KOPT-K1 (cell line): Measurements from ENCODE around the gene FAM111A.
"Not testable (repeated sequence)": the region's sequence is repeated elsewhere in the genome, so short reads cannot be mapped to it uniquely, and the experiment has no call there.

Source experiments
- H3K27ac ChIP-seq: fragments of 200-600 bp; sonication (generic); 2 replicates; pipeline ENCODE4 v1.5.1; 2016; ENCODE audit warnings: antibody characterized with exemption, mild to moderate bottlenecking, low read depth, low read length; ENCODE audit not compliant: poor library complexity, severe bottlenecking
- H3K36me3 ChIP-seq: fragments of 200-600 bp; sonication (generic); 2 replicates; pipeline ENCODE4 v1.5.1; 2017; ENCODE audit warnings: antibody characterized with exemption, mild to moderate bottlenecking, low read length, moderate library complexity; ENCODE audit not compliant: insufficient read depth
- H3K9me3 ChIP-seq: fragments of 200-600 bp; sonication (generic); 2 replicates; pipeline ENCODE4 v1.5.1; 2017; ENCODE audit warnings: antibody characterized with exemption, low read length, mild to moderate bottlenecking; ENCODE audit not compliant: insufficient read depth, poor library complexity, severe bottlenecking

The FAM111A gene

DNA sequence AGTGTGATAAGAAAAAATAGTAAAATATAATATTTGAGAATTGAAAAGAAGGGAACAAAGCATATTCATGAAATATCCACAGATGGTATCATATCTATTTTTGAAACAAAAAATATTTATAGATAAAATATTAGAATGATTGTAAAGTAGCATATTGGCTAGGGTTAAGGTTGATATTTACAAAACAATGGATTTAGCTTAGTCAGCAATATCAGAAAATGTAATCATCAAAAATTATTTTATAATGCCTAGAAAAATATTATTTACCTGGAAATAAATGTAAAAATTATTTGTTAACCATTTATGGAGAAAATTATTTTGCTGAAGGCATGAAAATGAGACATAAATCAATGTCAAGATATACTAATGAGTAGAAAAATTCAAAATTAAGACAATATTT, 22.8 kb upstream of the FAM111A start:
- H3K9me3 ChIP-seq, result peaks cover 73% of the 10 kb centered on the region
- H3K36me3 ChIP-seq, result peaks cover 81% of the 10 kb centered on the region
- no peak overlapping the region for H3K27ac ChIP-seq

GRCh38 chr11:59135648-59136461, 6.8 kb upstream of the FAM111A start:
- Histone ChIP-seq H3K27ac (peak overlapping the region; percentile 37), H3K9me3 (peaks cover 26% of the 10 kb centered on the region), H3K36me3 (peaks cover 59% of the 10 kb centered on the region)

DNA sequence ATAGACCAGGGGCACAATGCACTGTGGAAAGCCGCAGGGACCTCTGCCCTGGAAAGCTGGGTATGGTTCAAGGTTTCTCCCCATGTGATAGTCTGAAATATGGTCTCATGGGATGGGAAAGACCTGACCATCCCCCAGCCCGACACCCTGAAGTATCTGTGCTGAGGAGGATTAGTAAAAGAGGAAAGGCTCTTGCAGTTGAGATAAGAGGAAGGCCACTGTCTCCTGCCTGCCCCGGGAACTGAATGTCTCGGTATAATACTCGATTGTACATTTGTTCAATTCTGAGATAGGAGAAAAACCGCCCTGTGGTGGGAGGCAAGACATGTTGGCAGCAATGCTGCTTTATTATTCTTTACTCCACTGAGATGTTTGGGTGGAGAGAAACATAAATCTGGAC, 6.1 kb upstream of the FAM111A start:
- Histone ChIP-seq H3K9me3 (peaks cover 19% of the 10 kb centered on the region), H3K36me3 (peaks cover 52% of the 10 kb centered on the region)
- not testable (repeated sequence) for H3K27ac ChIP-seq

GRCh38 chr11:59137190-59137589, 5.5 kb upstream of the FAM111A start:
- Histone ChIP-seq H3K9me3 (peaks cover 12% of the 10 kb centered on the region), H3K36me3 (peaks cover 46% of the 10 kb centered on the region), H3K27ac (no peak overlapping the region)

DNA sequence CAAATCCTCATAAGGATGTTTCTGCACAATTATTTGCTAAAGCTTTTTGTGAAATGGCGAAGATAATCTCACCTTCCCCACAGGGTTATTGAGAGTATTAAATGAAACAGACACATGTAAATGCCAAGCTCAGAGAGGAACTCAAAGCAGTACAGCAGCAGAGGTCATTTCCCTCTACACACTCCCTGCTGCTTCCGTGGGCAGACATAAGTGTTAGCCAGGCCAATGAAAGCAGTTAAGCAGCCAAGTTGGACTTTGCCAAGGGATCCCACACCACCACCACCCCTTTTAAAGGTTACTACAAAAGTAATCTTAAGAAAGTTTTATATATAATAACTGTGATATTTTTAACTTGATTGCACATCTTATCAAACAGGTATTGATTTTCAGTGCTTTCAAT, 4.0 kb upstream of the FAM111A start:
- peaks cover 31% of the 10 kb centered on the region for H3K36me3 ChIP-seq
- H3K9me3 ChIP-seq, result no peaks in the 10 kb centered on the region
- no peak overlapping the region for H3K27ac ChIP-seq

DNA sequence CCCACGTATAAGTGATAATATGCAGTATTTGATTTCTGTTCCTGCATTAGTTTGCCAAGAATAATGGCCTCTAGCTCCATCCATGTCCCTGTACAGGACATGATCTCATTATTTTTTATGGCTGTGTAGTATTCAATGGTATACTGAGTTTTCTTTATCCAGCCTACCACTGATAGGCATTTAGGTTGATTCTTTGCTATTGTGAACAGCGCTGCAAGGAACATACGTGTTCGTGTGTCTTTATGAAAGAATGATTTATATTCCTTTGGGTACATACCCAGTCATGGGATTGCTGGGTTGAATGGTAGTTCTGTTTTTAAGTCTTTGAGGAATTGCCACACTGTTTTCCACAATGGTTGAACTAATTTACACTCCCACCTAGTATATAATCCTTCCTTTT, 1.5 kb upstream of the FAM111A start:
- no peaks in the 10 kb centered on the region for H3K9me3 ChIP-seq
- peaks cover 20% of the 10 kb centered on the region for H3K36me3 ChIP-seq
- peak overlapping the region; percentile 97 for H3K27ac ChIP-seq

DNA sequence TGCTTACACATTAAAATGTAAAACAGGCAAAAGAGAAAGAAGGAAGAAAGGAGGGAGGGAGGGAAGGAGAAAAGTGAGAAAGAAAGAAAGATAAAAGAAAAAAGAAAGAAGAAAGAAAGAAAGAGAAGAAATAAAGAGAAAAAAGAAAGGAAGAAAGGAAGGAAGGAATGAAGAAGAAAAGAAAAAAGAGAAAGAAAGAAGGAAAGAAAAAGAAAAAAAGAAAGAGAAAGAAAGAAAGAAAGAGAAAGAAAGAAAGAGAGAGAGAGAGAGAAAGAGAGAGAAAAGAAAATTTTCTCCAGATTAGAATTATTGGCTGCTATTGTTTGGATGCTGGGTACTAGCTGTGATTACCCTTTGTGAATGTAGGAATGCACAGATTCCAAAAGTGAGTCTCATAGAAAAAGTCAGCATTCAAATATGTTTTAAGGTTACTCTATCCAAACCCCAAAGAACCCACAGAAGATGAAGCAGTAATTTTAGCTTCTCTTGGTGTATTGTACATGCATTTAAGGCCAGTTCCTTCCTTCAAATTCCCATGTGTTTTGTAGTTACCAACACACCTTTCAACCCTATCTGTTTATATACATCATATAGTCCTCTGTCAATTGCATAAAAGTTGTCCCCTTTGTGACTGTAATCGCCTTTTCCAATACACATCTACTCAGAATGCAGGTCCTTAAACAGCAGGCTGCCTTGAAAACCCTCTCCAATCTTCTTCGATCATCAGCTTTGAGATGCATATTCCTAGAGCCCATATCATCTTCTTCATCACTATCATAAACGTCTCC, 789 bp upstream of the FAM111A start:
- no peaks in the 10 kb centered on the region for H3K9me3 ChIP-seq
- peaks cover 26% of the 10 kb centered on the region for H3K36me3 ChIP-seq
- H3K27ac ChIP-seq, result peak overlapping the region; percentile 97

DNA sequence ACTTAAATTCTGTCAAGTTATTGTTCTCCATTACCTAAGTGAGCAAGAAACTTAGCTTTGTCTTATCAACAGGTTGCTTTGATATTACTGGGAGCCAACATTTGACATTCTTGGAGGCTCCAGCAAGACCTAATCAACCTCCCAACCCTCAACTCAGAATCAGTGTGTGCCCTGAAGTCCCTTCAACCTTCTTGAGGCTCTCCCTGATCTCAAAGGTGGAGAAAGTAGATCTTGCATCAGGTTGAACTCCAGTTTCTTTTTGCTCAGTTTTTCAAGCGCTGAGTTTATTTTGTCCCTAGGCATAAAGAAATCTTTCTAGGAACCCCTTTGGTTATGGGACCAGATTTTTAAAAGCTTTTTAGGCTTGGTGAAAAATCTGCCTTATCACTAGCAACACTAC, 1.4 kb downstream of the FAM111A start:
- Histone ChIP-seq H3K9me3 (no peaks in the 10 kb centered on the region), H3K27ac (peak overlapping the region; percentile 97), H3K36me3 (peaks cover 32% of the 10 kb centered on the region)

DNA sequence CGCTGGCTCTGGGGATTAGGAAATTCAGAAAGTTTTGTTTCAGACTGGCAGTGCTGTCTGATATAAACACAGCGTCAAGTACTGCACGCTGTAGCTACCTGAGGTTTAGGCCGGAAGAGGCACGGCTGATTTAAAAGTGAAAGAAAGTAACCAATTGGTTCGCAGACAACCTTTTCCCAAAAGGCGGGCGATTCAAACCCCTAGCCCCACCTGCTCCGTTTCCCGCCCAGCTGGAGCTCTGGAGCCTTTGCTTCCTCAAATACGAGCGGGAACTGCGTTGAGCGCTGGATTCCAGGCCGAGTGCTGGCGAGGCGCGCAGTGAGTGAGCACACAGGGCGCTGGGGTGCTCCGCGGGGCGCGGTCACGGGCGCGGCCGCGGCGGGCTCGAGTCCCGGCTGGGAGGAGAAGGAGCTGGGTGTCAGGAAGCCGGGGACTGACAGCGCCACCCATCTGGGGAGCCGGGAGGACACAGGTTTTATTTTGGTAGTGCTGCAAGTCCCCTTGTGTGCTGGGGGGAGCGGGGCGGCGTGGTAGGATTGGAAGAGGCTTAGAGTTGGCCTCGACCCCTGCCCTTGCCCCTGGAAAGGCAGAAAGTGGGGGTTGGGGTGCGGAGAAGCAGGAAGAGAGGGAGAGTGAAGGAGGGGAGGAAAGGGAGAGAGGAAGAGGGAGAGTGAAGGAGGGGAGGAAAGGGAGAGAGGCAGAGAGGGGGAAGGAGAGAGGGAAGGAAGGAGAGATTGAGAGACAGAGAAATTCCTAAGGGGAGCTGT, 2.1 kb downstream of the FAM111A start:
- peaks cover 38% of the 10 kb centered on the region for H3K36me3 ChIP-seq
- peak overlapping the region; percentile 97 for H3K27ac ChIP-seq
- no peaks in the 10 kb centered on the region for H3K9me3 ChIP-seq

- no peaks in the 10 kb centered on the region for H3K9me3 ChIP-seq
- peaks cover 46% of the 10 kb centered on the region for H3K36me3 ChIP-seq
- H3K27ac ChIP-seq, result peak overlapping the region; percentile 97
Observed at GRCh38 chr11:59145534-59145933, 2.9 kb downstream of the FAM111A start.

DNA sequence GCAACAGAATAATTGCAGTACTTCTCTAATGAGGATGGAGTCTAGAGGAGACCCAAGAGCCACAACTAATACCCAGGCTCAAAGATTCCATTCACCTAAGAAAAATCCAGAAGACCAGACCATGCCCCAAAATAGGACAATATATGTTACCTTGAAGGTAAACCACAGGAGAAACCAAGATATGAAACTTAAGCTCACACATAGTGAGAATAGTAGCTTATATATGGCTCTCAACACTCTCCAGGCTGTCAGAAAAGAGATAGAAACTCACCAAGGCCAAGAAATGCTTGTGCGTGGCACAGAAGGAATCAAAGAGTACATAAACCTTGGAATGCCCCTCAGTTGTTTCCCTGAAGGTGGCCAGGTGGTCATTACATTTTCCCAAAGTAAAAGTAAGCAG, 9.1 kb downstream of the FAM111A start:
- peaks cover 85% of the 10 kb centered on the region for H3K36me3 ChIP-seq
- H3K9me3 ChIP-seq, result no peaks in the 10 kb centered on the region
- no peak overlapping the region for H3K27ac ChIP-seq

DNA sequence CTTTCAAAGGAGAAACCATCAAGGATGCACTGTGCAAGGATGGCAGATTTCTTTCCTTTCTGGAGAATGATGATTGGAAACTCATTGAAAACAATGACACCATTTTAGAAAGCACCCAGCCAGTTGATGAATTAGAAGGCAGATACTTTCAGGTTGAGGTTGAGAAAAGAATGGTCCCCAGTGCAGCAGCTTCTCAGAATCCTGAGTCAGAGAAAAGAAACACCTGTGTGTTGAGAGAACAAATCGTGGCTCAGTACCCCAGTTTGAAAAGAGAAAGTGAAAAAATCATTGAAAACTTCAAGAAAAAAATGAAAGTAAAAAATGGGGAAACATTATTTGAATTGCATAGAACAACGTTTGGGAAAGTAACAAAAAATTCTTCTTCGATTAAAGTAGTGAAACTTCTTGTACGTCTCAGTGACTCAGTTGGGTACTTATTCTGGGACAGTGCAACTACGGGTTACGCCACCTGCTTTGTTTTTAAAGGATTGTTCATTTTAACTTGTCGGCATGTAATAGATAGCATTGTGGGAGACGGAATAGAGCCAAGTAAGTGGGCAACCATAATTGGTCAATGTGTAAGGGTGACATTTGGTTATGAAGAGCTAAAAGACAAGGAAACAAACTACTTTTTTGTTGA, 9.8 kb downstream of the FAM111A start:
- H3K27ac ChIP-seq, result no peak overlapping the region
- H3K9me3 ChIP-seq, result no peaks in the 10 kb centered on the region
- H3K36me3 ChIP-seq, result peaks cover 78% of the 10 kb centered on the region

GRCh38 chr11:59154610-59155009, 12.0 kb downstream of the FAM111A start:
- Histone ChIP-seq H3K9me3 (no peaks in the 10 kb centered on the region), H3K36me3 (peaks cover 56% of the 10 kb centered on the region), H3K27ac (no peak overlapping the region)

GRCh38 chr11:59157433-59157832, 14.8 kb downstream of the FAM111A start:
- no peak overlapping the region for H3K27ac ChIP-seq

More at GRCh38 chr11:59157433-59157832, 14.8 kb downstream of the FAM111A start:
- H3K9me3 ChIP-seq, result no peaks in the 10 kb centered on the region
- H3K36me3 ChIP-seq, result peaks cover 28% of the 10 kb centered on the region
